22Rv1 (cell line): ENCODE measurements around the gene FBXO31.

ENCODE experiments used
- H3K27ac ChIP-seq: fragments of 450-650 bp; 2 replicates; pipeline ENCODE4 v1.5.1; 2017
- CTCF ChIP-seq: fragments of 450-650 bp; IDR thresholded peaks from 2 replicates; pipeline ENCODE4 v1.5.1; 2017; ENCODE audit warnings: mild to moderate bottlenecking
- ZFX ChIP-seq: fragments of 450-650 bp; IDR thresholded peaks from 2 replicates; pipeline ENCODE4 v1.6.1; 2017; ENCODE audit warnings: antibody characterized with exemption, borderline replicate concordance

The FBXO31 gene

GRCh38 chr16:87327798-87328495, 55.6 kb downstream of the FBXO31 start:
- no peak overlapping the region for H3K27ac ChIP-seq
- TF ChIP-seq CTCF (no peak), ZFX (no peak)

GRCh38 chr16:87326151-87326571, 57.4 kb downstream of the FBXO31 start:
- TF ChIP-seq CTCF, result no peak
- no peak for TF ChIP-seq ZFX
- no peak overlapping the region for H3K27ac ChIP-seq

GRCh38 chr16:87325423-87325858, 58.1 kb downstream of the FBXO31 start:
- H3K27ac ChIP-seq, result no peak overlapping the region
- no peak for TF ChIP-seq CTCF

- H3K27ac ChIP-seq, result no peak overlapping the region
- TF ChIP-seq ZFX (no peak), CTCF (peak; percentile 85)
Observed at GRCh38 chr16:87324411-87325275, 58.9 kb downstream of the FBXO31 start.

GRCh38 chr16:87323727-87324410, 59.7 kb downstream of the FBXO31 start:
- H3K27ac ChIP-seq, result no peak overlapping the region
- TF ChIP-seq ZFX, result no peak
- no peak for TF ChIP-seq CTCF

GRCh38 chr16:87322833-87323726, 60.5 kb downstream of the FBXO31 start:
- TF ChIP-seq CTCF (no peak), ZFX (no peak)
- H3K27ac ChIP-seq, result no peak overlapping the region
